Kasumi-1 (cell line): ENCODE results near the gene ANKRD40CL.
"Not testable (repeated sequence)": the region's sequence is repeated elsewhere in the genome, so short reads cannot be mapped to it uniquely, and the experiment has no call there.

Source experiments
- DNase-seq, 2 experiments: peaks; one replicate each; lab custom pipeline; 2025; lab: John Stamatoyannopoulos, UW

The ANKRD40CL gene

DNA sequence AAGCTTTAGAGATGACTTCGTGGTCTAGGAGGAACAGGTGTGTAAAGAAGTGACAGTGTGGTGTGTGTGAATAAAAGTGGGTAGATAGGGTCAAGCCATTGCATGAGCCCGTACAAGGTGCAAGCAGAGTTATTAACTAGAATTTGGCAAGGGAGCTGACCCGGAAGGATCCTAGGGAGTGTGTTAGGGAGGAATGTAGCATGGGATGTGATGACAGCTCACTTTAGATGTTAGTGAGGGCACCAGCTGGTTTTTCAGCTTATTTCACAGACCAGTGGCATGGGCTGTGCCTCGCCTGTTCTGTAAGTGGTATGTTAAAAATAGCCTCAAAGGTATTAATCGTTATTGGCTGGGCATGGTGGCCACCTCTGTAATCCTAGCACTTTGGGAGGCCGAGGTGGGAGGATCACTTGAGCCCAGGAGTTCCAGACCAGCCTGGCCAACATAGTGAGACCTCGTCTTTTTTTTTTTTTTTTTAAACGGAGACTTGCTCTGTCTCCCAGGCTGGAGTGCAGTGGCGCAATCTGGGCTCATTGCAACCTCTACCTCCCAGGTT is 8.3 kb downstream of the ANKRD40CL start:
- DNase-seq = no peak

DNA sequence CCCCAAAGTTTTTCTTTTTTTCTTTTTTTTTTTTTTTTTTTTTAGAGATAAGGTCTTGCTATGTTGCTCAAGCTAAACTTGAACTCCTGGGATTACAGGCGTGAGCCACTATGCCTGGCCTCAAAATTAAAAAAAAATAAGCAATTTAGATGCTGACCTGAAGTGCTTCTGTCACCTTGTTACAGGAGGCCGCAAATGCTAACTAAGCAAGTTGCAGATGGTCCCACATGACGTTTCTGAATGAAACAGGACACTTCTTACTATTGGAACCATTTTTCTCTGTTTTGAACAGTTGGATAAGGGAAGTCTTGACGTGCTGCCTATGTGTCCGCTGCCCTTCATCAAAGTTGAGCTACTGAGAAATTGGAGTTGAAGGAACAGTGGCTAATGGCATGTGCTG is 8.8 kb downstream of the ANKRD40CL start:
- DNase-seq = no peak

DNA sequence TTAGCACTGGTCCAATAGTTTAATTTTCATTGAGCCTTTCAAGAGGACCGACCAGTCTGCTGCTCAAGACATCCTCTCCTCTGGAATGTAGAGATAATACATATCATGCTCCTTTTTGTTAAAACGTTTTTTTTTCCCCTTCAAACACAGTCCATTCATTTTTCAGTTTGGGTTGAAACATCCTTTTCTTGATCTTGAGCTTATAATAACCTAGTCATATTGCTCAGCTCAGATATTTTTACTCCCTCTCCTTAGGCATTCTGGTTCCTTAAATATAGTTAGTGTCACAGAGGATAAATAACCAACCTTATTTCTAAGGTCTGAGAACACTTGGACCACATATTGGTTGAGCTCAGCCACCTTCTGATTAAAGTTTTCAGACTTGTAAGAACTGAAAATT is 12.8 kb downstream of the ANKRD40CL start:
- DNase-seq = no peak

DNA sequence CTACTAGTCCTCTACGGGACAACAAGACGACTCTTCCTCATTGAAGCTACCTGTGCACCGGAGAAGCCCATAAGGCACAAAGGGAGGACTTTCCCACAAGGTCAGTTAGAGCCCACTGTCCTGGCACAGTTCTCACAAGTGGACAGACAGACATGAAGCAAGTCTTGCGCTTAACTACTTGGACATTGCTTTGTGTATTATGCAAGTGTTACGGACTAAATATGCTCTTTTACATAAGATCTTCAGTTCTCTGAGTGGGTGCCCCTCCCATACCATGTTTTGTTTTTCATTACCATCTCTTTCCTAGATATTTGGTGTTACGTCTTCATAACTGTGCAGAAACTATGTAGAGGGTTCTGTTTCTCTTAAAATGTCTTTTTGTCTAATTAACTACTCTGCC is 18.1 kb downstream of the ANKRD40CL start:
- DNase-seq = no peak

DNA sequence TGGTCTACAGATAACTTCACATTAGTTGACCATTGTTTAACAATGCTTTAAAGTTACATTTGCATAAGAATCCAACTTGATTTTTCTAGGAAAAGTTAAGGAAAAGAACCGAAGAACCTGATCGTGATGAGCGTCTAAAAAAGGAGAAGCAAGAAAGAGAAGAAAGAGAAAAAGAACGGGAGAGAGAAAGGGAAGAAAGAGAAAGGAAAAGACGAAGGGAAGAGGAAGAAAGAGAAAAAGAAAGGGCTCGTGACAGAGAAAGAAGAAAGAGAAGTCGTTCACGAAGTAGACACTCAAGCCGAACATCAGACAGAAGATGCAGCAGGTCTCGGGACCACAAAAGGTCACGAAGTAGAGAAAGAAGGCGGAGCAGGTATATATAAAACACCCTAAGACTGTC is 21.7 kb downstream of the ANKRD40CL start:
- no peak for DNase-seq

DNA sequence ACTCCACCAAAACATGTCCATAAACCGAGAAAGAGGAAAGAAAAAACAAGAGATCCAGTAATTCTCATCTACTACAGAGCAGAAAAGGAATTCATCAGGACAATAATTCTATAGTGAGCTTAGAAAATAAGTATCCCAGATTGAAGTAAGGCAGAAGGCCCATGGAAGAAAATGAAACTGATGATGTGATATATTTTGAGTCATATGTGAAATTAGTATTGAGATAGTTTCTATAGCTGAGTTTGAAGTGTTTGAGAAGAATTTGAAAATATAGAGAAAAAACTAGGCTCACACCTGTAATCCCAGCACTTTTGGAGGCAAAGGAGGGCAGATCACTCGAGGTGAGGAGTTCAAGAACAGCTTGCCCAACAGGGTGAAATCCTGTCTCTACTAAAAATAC is 28.2 kb downstream of the ANKRD40CL start:
- DNase-seq = no peak

DNA sequence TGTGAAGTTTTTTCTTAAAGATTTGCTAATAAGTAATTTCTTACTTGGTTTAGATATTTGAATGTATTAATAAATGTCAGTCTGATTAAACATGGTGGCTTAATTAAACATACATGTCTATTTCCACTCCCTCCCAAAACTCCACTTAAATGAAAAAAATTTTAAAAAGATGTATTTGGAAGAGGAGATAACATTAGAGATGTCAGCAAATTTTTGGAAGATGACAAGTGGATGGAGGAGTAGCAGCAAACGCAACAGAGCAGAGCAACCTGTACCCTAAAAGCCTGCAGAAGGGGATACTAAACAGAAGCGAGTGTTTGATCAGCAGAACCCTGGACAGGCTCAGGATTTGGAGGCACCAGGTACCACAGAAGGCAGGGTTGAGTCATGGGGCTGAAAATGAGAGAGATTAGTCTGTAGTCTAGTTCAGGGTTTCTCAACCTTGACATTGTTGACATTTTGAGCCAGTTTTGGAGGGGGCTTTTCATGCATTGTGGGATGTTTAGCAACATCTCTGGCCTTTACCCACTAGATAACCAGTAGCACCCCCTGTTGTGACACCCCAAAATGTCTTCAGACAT is 30.1 kb downstream of the ANKRD40CL start:
- DNase-seq = no peak

DNA sequence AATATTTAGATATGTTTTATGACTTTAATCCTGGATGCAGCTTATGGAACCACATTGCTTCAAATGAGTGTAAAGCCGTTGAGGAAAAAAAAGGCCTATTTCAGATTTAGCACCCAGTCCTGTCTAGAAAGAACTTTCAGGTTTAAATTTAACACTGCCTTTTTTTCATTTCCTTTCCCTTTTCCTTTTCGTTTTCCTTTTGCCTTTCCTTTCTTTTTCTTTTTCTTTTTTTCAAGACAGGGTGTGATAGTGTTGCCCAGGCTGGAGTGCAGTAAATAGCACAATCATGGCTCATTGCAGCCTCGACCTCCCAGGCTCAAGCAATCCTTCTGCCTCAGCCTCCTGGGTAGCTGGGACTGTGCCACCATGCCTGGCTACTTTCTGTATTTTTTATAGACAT is 32.0 kb downstream of the ANKRD40CL start:
- DNase-seq = no peak

DNA sequence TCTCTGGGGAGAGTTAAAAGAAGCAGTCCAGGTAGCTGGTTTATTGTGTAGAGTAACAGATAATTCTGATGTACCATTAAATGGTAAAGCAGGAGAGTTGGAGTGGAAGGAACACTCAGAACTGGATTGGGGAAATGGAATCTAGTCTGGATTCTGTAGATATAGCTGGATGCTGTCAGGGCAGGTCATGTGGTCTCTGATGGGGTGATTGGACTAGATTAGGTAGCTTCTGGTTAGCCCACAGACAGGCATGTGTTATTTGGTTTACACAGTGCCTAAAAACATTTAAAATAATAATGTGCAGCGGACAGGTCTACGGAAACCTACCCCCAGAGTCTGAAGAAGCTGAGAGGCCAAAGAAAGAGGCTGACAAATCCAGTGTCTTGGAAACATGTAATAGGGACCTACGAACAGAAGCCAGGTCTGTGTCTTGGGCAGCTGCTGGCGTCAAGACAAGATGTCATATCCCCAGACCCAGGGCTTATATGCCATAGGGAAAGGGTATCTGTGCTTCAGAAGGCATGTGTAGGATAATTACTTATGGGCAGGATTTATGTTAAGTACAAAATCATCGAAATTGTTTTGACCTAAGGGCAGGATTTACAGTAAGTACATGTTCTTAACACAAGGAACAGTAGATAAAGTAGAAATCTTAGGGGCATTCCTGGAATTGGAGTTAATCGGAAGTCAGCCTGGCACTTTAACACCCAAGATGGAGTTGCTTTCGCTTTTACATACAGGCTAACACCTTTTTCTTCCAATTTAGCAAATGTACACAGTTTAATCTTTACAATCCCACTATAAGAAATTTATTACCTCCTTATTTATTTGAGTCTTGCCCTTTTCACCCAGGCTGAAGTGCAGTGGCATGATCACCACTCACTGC is 35.5 kb downstream of the ANKRD40CL start:
- DNase-seq = no peak

DNA sequence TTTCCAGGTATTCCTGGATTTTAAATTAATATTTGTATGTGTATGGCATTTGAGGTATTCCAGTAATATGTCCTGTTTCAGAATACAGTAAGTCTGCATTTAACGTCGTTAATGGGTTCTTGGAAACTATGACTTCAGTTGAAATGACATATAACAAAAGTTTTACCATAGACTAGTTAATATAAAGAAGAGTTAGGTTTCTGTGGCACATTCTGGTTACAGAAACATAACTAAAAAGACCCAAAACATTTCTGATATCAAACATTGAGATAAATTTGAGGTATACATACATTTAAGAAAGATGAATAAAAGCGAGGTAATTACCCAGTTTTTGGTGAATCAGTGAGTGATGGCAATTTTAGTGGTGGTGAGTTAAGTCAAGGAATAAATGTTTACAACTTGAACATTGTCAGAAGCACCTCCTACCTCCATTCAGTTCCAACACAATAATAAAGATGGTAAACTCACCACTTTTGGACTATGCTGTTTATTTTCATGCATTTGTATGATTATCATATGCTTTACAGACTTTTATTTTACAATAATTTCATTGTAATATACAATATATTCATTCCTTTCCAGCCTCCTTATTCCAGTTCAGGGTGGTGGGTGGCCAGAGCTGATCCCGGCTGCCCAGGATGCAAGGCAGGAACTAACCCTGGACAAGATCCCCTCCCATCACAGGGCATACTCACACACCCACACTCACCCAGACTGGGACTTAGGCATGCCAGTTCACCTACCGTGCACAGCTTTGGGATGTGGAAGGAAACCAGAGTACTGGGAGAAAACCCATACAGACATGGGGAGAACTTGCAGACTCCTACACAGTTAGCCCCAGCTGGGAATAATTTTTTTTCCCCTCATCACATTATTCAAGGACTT is 38.2 kb downstream of the ANKRD40CL start:
- no peak for DNase-seq

DNA sequence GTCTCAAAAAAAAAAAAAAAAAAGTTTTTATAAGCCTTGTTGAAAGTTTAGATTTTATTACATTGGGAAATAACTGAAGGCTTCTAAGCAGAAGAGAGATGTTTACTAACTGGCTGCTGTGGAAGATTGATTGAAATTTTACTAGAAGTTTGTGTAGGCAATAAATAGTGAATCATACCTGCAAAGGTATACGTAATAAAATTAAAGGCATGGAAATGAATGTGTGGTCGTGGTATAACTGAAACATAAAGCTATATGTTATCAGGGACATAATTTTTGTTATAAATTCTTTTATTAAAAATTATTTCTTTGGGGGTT is 39.2 kb downstream of the ANKRD40CL start:
- no peak for DNase-seq

DNA sequence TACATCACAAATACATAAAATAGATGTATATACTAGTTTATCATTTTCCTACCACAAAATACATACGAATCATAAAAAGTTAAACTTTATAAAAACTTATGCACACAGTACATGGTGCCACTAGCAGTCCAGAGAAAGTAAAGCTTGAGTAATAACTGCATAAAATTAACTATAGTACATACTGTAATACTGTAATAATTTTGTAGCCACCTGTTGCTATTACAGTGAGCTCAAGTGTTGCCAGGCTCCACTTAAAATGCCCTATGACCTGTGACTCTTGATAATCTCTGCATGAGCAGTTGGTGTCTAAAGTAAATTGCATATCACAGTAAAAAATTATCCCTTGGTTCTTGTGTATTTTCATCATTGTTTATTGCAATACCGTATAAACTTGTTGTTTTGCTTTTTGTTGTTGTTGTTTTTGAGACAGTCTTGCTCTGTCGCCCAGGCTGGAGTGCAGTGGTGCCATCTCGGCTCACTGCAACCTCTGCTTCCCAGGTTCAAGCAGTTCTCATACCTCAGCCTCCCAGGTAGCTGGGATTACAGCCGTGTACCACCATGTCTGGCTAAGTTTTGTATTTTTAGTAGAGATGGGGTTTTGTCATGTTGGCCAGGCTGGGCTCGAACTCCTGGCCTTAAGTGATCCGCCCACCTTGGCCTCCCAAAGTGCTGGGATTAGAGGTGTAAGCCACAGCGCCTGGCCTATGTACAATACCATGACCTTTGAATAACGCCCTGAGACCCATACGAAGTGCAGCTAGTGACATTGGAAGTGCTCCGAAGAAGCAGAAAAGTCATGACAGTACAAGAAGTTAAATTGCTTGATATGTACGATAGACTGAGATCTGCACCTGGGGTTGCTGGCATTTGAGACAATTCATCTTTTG is 41.3 kb downstream of the ANKRD40CL start:
- DNase-seq = no peak

DNA sequence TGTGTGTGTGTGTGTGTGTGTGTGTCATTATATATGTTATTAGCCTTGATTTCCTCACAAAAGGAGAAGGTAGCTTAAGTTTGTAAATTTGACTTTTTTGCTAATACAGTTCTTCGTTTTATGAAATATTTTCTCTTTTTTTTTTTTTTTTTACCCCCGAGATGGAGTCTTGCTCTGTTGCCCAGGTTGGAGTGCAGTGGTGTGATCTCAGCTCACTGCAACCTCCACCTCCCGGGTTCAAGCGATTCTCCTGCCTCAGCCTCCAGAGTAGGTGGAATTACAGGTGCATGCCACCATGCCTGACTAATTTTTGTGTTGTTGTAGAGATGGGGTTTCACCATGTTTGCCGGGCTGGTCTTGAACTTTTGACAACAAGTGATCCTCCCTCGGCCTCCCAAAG is 42.7 kb downstream of the ANKRD40CL start:
- DNase-seq = not testable (repeated sequence)

DNA sequence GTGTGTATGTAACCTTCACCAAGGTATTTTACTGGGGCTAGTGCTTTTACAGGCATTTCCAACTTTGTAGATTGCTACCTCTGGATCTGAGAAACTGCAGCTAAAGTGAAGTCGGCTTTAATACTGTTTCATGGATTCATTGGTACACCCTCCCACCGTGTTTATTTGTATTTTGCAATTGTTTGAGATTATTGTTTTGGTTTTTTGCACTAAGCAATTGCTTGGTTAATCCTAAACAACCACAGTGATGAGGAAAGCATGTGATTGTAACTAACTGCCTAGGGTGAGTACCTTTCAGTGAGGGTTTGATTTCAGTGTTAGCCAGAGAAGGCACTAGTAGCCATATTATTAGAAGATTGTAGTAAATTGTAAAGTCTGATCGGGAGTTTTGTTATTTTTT is 44.6 kb downstream of the ANKRD40CL start:
- DNase-seq = no peak

DNA sequence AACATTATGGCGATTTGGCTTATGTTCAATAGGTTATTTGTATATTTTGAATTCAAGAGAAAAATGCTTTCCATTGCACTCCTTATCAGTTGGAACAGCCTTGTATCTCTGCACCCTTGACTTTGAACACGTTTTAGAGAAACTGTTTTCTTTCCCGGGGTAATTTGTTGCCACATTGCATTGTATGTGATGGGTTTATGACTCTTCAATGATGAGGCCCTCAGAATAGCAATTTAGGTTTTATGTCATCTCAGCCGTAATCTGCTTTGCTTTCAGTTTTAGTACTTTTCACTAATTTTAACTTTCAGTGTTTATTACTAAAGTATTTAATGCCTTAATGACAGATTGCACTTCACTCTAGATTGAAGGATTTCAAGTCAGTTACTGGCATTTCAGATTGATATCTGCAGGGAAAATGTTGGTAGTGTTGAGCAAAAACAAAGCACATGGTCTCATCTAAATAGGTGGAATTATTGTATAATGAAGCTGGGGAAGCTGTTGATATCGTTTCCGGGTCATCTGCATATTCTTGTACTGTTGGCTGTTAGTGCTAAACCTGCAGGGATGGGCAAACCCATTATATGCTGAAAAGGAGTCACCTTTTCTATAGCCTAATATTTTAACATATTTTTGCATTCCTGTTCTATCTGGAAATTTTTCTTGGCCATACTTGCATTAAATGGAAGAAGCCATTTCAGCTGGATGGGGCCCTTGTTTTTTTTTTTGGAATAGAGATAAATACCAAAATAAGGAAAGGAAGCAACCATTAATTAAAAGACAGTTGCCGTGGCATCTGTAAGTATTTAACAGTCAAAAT is 45.9 kb downstream of the ANKRD40CL start:
- peak; percentile 22 to 55 for DNase-seq

DNA sequence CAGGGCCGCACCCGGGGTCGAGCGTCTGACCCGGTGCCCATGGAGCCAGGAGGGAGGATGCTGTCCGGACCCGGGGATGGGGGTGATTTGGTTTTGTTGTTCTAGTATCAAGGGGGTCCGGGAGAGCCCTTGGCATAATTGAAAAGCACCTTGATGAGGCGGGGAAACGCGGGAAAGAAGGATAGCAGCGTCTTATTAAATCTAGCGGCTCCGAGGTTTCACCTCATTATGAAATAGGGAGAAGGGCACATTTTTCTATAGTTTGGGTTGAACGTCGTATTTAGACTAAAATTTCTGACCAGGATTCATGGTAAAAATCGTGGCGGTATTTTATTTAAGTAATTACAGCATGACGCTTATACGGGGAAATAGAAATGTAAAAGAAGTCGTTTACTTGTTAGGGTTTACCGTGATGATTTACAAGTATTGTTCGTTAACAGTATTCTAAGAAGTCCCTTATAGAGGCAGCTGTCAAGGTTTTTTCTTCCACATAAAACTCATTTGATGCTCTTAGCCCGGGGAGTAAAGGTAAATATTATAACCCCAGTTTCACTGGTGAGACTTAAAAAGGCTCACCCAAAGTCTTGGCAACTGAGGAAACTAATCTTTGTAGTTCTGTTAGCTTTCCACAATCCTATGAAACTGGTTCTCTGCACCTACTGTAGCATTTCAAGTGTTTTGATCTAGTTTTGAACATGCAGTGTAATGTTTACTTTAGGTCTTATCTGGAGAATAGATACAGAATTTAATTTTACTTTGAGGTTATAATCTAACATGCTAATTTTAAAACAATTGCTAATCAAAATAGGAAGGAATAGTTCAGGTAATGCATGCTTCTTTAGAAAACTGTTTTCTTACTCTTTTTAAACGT is 47.2 kb downstream of the ANKRD40CL start:
- peak in 1 of 2 experiments; percentile 60 for DNase-seq

DNA sequence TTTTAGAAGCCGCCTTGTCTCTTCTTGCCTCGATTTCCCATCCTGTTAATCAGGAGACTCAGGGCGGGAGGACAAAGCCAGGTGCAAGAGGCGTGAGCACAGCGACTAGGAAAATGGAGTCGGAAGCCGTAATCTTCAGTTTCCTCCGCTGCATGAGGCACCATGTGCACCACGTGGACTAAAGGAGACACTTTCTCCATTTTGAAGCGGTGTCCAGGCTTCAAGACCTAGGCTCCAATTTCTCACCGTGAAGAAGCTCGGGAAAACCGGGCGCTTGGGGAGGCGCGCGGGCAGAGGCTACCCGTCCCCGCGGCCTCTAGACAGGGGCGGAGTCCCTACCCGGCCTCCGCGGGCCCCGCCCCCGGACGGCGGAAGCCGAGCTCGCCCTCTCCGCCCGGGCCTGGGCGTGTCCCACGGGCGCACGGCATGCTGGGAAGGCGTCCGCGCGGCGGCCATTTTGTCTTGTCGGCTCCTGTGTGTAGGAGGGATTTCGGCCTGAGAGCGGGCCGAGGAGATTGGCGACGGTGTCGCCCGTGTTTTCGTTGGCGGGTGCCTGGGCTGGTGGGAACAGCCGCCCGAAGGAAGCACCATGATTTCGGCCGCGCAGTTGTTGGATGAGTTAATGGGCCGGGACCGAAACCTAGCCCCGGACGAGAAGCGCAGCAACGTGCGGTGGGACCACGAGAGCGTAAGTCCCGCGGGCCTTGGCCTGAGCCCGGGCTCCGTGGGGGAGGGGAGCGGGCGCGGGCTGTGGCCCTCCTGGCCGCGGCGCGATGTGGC is 48.0 kb downstream of the ANKRD40CL start, which contains the start of gene LUC7L3:
TSS of gene LUC7L3 (plus strand) at position 460 of the 780 bp plus-strand sequence. CDS start at position 590, 130 bp downstream.
- DNase-seq = peak; percentile 94 to 97

DNA sequence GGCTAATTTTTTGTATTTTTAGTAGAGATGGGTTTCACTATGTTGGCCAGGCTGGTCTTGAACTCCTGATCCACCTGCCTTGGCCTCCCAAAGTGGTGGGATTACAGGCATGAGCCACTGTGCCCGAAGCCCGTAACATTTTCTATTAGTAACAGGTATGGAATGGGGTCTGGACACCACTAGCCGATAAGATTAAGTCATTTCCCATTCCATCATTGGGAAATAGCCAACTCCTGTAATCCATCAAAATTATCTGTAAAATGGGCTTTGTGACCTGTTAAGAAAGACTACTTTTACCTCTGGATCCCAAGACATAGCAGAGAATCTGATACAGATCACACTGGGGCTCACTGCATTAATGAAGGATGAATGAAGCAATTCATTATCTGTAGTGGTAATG is 51.8 kb downstream of the ANKRD40CL start:
- no peak for DNase-seq

DNA sequence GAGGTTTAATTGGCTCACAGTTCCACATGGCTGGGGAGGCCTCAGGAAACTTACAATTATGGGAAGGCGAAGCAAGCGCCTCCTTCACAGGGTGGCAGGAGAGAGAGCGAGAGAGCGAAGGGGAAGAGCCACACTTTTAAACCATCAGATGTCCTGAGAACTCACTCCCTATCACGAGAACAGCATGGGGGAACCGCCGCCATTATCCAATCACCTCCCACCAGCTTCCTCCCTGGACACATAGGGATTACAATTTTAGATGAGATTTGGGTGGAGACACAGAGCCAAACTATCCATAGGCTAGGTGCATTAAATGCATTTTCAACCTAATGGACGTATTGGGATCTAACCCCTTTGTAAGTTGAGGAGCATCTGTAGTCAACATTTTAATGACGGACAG is 54.7 kb downstream of the ANKRD40CL start:
- DNase-seq = no peak
